GM18873 (cell line): ENCODE results near the gene EMP1.

Experiments used
- ATAC-seq: cut with Tn5 transposase; IDR thresholded peaks from one replicate; pipeline ENCODE4 v1.9.1; 2021; ENCODE audit warnings: mild to moderate bottlenecking, moderate library complexity, moderate number of reproducible peaks; ENCODE audit not compliant: unreplicated experiment, low FRiP score

Gene EMP1, protein sequence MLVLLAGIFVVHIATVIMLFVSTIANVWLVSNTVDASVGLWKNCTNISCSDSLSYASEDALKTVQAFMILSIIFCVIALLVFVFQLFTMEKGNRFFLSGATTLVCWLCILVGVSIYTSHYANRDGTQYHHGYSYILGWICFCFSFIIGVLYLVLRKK

DNA sequence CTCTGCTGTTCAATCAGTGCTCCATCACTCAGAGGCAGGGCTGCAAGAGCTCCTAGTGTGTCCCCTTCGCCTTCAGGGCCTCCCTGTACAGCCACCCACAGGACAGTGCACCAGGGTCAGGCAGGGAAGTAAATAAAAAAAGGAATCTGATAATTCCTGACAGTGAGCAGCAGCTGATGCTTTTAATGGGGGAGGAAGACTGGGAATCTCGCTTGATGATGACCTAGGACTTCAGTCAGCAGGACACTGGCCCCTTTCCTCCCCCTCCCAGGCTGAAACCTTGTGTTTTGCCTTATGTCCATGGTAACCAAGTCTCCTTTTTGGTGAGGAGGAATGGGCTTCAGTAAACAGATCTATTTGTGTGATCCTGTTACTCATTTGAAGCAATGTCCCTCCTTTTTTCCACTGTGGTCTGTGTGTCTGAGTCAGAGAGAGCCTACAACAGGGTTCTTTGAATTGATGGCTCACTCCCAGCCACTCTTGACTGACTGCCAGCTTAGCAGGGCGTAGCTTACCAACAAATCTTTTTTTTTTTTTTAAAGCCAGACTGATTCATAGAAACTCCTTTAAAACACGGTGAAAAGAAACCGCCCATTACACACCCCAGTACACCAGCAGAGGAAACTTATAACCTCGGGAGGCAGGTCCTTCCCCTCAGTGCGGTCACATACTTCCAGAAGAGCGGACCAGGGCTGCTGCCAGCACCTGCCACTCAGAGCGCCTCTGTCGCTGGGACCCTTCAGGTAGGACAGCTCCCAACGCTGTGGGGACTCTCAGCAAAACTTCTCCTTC, at the start of gene EMP1:
Gene EMP1, plus strand, starts transcription at position 597 of the 792 bp plus-strand sequence. CDS start 14,785 bp downstream, outside the sequence.
- ATAC-seq = peak; percentile 71

DNA sequence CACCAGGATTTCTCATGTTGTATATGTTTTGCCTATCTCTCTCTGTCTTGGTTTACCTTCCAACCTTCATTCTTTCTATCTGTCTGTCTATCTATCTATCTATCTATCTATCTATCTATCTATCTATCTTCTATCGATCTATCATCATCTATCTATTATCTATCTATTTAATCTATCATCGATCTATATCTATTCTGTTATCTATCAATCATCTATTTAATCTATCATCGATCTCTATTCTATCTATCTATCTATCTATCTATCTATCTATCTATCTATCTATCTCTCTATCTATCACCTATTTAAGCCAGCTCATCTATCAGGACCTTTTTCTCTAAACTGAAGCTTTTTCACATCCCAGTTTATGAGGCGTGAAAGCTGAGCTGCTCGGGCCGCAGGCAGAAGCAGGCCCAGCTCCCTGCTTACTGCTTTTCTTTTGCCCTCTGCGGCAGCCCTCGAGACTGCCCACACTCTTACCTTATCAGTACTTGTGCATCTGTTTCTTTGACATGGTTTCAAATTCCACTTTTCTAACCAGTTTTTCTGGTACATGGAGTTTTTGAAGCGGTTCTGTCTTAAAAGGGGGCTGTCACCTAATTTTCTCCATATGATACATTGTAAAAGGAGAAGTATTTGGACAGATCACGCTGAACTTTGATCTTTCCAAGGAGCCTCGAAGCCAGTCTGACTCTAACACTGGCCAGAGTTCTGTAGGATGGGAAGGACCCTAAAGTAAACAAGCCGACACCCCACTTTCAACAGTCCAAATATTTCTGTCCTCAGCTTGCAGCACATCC, 48.6 kb upstream of the EMP1 start:
- ATAC-seq = no peak

DNA sequence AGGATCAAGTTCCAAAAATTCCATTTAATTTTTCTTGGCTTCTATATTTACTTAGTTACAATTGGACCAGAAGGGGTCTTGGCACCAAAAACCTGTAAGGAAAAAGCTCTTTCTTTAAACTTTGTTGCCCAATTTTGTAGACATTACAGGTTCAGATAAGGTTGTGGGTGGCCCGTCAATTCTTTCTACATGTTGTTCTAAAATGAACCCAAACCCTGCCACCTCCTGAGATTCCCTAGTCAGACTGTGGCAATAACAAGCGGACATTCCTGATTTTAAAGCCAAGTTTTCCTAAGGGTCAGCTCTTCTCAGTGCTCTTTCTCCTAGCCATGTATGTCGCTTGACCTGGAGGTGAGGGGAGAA, 48.1 kb upstream of the EMP1 start:
- ATAC-seq = no peak

DNA sequence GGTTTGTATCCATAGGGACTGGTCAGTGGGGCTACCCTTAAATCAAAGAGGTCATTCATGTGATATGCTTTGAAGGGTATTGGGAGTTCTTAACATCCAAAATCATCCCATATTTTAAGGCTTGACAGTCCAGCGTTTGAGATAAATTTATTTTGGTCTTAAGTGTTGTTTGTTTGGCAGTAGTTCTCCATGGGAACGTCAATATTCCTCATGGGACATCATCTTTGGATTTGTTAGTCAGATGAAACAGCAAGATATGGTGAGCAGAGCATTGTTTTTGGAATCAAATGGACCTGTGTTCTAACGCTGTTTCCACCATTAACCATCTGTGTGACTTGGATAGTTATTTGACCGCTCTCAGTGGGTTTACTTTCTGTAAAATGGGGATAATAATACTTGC, 47.1 kb upstream of the EMP1 start:
- ATAC-seq = no peak

DNA sequence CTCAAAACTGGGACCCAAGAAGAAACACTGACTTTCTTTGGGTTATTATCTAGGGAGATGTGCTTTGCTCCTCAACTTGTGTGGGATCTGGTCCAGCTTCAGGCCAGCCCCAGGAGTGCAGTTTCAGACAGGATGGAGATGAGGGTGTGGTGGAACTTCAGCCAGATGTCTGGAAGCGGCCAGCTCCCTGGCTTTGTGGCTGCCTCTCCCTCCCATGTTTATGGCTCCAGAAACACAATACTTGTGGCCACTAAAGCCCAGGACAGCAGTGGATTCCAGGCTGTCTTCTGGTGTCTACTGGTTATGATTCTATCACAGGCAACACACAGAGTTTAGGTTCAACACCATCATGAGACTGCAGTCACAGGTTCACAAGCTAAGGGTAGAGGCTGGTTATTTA, 44.2 kb upstream of the EMP1 start:
- no peak for ATAC-seq

DNA sequence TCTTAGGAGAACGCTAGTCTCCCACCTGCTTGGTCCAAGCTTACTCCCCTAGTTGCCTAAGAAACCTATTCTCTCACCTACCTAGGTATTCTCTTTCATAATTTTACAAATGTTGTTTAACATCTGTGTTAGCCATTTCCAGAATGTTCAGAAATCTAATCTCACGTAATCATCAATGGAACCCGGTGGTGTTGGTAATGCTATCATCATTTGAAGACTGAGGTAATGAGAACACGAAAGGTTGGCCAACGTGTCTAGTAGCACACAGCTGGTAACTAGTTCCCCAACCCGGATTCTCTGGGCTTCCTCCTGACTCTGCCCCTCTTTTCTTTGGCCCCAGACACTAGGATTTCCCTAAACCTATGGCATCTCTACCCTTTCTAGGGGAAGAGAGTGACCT, 43.8 kb upstream of the EMP1 start:
- ATAC-seq = no peak

DNA sequence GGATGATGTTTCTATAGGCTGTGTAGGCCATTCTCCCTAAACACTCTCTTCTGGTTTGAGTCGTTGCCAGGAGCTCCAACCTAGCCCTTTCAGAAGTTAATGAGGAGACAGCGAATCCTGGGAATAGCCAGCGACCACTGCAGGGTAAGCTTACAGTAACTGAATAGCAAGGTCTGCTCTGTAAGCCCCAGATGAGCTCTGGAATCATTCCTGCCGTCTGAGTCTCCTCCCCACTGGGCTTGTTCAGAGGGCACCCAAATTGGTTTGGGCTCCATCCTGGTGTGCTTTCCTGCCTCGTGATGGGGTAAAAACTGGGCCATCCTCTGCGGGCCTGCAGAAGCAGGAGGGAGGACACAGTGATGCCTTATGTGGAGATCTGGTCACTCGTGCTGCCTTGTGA, 43.3 kb upstream of the EMP1 start:
- ATAC-seq = no peak

DNA sequence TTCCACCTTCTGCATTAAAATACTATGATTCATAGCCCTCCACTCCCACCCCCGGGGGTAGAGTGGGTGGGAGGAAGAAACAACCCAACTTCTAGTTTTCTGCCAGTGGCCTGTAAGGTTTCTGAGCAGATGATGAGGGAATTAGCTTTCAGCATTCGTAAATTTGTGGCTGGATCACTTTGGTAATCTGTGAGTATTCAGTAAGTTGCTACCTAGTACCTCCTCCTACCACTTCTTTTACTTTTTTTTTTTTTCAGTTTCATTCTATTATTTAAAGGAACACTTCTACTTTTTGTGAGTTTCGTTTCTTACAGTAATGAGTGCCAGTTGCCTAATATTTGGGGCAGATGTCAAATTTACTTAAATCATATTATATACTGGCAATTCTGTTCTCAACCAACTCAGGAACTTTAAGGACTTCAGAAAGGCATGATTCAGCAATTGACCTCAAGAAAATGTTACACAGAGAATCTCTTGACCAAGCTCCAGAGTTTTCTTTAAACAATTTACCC, 42.4 kb upstream of the EMP1 start:
- no peak for ATAC-seq

DNA sequence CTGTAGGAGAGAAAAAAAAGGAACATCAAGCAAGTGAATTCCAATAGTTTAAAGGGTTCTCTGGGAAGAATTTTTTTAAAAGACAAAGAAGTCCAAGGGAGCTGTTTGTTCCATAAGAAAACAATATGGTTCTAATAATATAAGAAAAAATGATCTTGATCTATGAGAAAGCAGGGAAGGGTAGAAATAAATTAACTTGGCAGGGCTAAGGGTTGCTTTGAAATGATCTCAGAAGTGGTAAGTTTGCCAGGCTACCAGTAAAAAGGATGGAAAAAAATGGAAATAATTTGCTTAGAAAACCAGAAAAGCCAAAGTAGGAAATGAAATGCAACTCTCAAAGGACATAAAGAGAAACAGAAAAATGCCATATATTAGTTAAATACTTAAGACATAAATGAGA, 41.7 kb upstream of the EMP1 start:
- no peak for ATAC-seq

DNA sequence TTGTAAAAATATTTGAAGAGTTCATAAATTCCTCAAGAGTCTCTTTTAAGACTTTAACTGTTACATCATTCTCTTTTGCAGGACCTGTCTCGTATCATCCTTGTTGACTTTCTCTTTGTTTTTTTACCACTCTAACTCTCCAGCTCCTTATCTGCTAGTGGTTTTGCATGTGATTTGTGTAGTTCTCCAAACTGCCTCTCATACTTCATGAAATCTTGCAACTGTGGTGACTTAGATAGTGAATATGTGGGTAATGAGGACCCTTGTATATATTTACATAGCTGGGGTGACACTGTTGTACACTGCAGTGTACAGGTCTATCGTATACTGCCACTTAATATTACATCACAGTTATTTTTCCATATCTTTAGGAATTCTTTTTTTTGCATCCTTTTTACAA, 40.2 kb upstream of the EMP1 start:
- no peak for ATAC-seq

DNA sequence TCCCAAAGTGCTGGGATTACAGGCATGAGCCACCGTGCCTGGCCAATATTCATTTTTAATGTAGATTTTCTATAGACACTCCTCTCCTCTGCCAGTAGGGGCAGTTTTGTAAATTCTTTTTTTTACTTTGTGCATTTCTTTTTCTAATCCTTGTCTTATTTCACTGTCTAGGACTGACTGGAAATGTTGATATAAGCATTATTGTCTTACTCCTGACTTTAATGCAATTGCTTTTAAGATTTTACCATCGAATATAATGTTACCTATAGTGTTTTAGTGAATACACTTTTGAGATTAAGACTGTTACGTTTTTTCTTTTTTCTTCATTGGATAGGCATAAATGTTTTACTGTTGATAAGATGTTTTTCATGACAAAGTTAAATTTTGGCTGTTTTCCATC, 35.4 kb upstream of the EMP1 start:
- ATAC-seq = no peak

DNA sequence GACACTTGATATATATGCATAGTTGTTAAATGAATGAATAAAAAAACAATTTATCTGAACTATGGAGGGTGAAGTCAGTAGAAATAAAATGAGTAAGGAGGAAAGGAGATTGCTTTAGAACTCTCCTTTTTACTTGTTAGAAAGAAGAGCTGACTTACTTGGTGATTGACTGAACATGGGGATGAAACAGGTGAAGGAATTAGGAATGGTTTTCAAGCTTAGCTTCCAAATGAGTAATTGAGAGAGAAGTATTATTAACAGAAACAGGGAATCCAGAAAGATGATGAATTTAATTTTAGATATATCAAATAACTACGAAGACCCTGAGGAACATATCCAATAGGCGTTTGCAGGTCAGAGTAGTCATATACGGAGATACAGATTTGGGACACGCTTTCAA, 33.6 kb upstream of the EMP1 start:
- no peak for ATAC-seq

DNA sequence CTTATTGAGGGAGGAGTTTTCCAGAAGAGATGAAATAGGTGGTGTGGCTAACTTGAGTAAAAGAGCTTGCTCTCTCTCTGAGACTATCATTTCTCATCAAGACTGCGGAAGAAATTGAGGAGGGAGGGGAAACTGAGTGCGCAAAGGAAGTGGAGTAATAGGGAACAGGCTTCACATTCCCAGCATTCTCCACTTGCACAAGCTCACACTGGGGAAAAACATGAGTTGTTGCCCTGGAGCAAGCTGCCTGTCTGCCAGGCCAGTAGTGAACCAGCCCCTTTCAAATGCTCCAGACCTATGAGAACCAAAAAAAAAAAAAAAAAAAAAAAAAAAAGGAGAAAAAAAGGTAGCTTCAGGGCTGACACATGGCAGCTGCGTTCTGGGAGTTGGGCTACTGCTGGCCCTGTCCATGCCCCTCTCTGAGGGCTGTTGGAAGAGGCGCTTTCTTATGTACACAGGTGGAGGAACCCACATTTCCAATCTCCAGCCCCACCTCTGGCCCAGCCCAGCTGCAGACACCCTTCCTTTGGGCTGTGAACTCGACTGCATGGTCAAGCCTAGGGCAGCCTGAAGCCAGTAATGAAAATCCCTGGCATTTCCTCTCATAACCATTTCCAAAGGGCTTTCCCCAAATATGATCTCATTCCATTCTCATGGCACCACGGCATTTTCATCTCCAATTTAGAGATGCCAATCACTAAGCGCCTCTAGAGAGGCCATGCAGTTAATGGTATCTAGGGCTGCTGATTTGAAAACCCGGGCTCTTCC, 32.5 kb upstream of the EMP1 start:
- no peak for ATAC-seq

DNA sequence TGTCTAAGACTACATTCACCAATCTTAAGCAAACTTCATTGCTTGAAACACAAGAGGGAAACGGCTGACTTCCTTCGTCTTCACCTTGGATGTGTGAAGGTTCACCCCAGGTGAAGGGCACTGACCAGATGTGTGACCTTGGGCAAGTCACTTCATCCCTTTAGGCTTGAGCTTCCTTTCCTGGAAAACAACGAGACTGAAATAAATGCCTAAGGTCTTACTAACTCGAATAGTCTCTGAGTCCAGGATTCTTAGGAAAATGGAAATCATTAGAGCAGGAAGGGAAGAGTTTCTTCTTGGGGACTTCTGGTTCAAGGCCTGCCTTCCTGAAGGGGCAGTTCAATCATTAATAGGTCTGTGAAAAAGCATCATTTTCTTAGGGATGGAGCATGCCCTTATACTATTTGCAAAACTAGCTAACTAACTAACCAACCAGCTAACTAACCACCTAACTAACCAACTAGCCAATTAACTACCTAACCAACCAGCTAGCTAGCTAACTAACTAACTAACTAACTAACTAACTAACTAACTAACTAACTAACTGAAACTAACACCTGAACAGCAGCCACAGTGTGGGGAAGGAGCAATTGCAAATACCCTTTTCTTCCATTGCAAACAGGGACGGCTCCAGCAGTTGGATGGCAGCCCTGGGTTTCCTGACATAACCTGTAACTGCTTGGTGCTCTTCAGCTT, 31.5 kb upstream of the EMP1 start:
- no peak for ATAC-seq

DNA sequence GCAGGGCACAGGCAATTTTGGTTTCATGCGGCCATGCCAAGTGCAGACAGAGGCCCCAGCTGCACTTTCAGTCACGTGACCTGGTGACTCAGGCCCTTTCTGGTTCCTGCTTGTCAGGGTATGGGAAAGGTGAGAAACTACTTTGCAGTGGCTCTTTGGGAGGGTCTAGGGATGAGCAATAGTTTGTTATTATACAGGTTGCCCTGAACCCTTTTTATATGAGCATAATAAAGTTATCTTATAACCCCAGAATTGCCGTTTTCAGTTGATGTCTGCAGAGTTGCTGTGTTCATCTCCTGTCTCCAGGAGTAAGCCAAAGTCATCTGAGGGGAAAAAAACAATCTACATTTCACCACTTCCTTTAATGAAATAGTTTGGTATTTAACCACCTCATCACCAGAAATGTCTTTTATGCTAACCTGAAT, 30.9 kb upstream of the EMP1 start:
- no peak for ATAC-seq

DNA sequence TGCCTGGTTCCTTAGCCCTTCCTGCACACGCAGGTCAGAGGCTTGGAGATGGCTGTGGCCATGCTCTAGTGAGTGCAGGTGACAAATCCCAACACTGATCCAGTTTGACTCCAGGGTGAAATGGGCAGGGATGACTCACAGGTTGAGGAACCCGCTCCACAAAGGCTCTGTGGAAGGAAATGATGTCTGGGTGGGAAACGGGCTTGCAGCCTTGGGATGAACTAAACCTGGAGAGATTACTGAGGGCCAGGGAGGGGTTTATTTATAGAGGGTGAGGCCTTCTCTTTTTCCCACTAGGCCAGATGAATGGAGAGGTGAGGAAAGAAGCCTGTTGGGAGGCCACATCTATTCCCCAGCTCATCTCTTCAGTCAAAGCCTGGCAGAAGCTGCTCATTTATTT, 29.3 kb upstream of the EMP1 start:
- no peak for ATAC-seq

DNA sequence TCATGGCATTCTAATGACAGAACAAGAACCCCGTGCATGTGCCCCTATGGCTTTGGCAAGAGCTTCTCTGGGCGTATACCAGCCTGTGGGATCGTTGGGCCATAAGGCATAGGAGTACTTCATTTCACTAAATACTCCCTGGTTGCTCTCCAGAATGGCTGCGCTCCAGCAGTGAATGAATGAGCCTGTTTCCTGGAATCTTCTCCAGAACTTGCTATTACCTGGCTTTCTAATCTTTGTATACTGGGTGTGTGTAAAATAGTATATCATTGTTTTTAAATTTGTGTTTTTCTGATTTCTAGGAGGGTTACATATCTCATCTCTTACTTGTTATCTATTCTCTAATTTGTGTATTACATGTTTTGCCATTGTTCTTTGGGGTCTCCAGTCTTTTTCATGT, 28.6 kb upstream of the EMP1 start:
- no peak for ATAC-seq

DNA sequence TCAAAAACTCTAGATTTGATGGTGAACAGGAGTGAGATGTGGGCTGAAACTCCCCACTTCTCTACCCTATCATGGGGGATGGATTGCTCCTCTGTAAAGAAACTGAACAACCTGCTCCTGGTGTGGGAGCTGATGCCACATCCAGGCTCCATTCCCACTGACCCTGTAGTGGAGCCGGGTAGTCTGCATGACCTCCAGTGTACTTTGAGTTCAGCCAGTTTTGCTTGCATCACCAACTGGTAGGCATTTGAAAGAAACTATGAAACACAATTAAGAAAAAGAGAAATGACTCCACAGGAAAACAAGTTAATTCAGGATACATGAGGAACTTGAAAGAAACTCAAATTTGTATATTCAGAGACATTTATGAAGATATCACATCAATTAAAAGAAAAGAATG, 27.3 kb upstream of the EMP1 start:
- ATAC-seq = no peak

DNA sequence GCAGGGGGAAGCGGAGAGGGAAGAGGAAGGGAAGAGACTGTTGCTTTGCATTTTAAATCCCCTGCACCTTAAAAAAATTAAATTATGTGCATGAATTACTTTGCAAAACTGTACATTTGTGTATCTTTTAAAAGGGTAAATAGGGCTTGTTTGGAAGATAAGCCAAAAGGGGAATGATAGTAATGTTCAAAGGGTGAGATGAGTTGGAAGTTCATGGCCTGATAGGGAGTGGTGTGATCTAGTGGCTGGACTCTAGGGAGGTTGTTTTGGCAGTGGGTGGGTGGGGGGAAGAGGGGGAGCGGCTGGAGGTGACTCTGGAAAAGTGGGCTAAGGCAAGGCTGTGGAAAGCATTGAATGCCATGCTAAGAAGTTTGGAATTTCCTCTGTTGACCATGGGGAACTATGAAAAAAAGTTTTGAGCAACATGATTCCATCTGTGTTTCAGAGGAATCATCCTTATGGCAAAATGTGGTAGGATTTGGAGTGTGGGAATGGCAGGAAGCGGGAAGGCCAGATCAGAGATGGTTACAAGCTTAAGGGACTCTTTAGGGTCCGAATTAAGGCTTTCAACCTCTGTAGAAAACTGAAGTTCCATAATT, 25.5 kb upstream of the EMP1 start:
- ATAC-seq = no peak
